GDM1 (cell line): ENCODE data around the gene TNNI2.

Experiments
- DNase-seq: peaks from one replicate; lab custom pipeline; 2025; lab: John Stamatoyannopoulos, UW

TNNI2 gene

GRCh38 chr11:1847006-1847735 is 8.4 kb downstream of the TNNI2 start:
- DNase-seq, result no peak

- DNase-seq, result no peak
Observed at GRCh38 chr11:1847926-1848639, 9.3 kb downstream of the TNNI2 start.

- no peak for DNase-seq
Observed at GRCh38 chr11:1848640-1849430, 10.1 kb downstream of the TNNI2 start.

- no peak for DNase-seq
Observed at GRCh38 chr11:1851468-1852180, 12.8 kb downstream of the TNNI2 start.

- DNase-seq, result no peak
Observed at GRCh38 chr11:1852271-1852876, 13.6 kb downstream of the TNNI2 start.

GRCh38 chr11:1852877-1853276 is 14.1 kb downstream of the TNNI2 start, which contains the start of gene LSP1:
LSP1 (plus strand) TSS chr11:1853084; CDS start chr11:1853145, 61 bp downstream.
- DNase-seq, result peak; percentile 45

GRCh38 chr11:1853376-1854131 is 14.8 kb downstream of the TNNI2 start:
- no peak for DNase-seq

GRCh38 chr11:1854132-1854948 is 15.6 kb downstream of the TNNI2 start:
- no peak for DNase-seq

GRCh38 chr11:1854949-1855885 is 16.4 kb downstream of the TNNI2 start:
- no peak for DNase-seq

- no peak for DNase-seq
Observed at GRCh38 chr11:1855886-1856265, 17.1 kb downstream of the TNNI2 start.

- no peak for DNase-seq
Observed at GRCh38 chr11:1856306-1857005, 17.7 kb downstream of the TNNI2 start.

- no peak for DNase-seq
Observed at GRCh38 chr11:1857064-1857463, 18.3 kb downstream of the TNNI2 start.

GRCh38 chr11:1858154-1858553 is 19.4 kb downstream of the TNNI2 start:
- DNase-seq, result no peak

GRCh38 chr11:1858576-1858975 is 19.8 kb downstream of the TNNI2 start:
- no peak for DNase-seq

- DNase-seq, result no peak
Observed at GRCh38 chr11:1859004-1859403, 20.2 kb downstream of the TNNI2 start.

GRCh38 chr11:1860108-1860507 is 21.3 kb downstream of the TNNI2 start:
- no peak for DNase-seq

- no peak for DNase-seq
Observed at GRCh38 chr11:1861435-1862411, 22.9 kb downstream of the TNNI2 start.
